ENCODE measurements around the gene LMF1.

- TF ChIP-seq CTCF (IDR thresholded peaks at IDR 0.05 in 2 of 3, conservative IDR thresholded peaks at IDR 0.05 in 1 of 3; ENCODE audit: borderline replicate concordance in 1 of 3, insufficient read depth in 1 of 3, low read depth in 2 of 3, low read length in 2 of 3) (no peak), ATF3 (IDR thresholded peaks at IDR 0.05) (no peak), EZH2phosphoT487 (IDR thresholded peaks at IDR 0.05; ENCODE audit: borderline replicate concordance) (no peak), SIN3A (IDR thresholded peaks at IDR 0.05; ENCODE audit: low read depth) (no peak), JUND (IDR thresholded peaks at IDR 0.05) (no peak), POLR2A (IDR thresholded peaks at IDR 0.05; ENCODE audit: borderline replicate concordance, extremely low read depth, insufficient read depth, insufficient read length) (no peak), POLR2AphosphoS5 (IDR thresholded peaks at IDR 0.05; ENCODE audit: low read depth, low read length) (no peak)
Measured at GRCh38 chr16:984121-984694, 13.4 kb upstream of the LMF1 start.

All from HCT116 (cell line).